HL-60/S4 (cell line): ENCODE data around the gene IGF2BP1.
"Not testable (repeated sequence)": the region's sequence is repeated elsewhere in the genome, so short reads cannot be mapped to it uniquely, and the experiment has no call there.

ENCODE experiments used
- in situ Hi-C: fragments of 300-500 bp; cut with MboI; formaldehyde crosslinking; loops from 2 replicates; pipeline ENCODE4 v1.14.3; 2022; ENCODE audit warnings: low sequenced_read_pairs

IGF2BP1 gene

DNA sequence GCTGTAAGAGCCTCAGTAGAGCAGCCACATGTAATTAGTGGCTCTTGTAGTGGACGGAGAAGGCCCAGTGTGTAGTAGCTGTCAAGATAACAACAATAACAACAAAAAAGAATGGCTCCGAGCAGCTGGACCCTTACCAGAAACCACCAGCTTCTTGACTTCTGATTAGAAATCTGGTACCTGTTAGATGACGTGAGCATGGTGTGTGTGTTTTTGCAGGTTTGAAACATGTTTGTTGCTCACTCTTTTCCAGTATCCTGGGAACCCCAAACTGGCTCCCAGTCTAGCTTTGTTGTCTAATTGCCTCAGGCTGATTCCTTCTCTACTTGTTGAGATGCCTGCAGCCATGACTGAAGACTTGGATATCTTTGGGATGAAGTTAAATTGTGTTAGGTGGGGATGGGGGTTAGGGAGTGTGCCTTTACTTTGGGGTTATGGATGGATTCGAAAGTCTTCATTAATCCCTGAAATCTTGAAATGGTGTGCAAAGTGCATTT is 21.0 kb downstream of the IGF2BP1 start:
- in situ Hi-C loops, result no loop called here

DNA sequence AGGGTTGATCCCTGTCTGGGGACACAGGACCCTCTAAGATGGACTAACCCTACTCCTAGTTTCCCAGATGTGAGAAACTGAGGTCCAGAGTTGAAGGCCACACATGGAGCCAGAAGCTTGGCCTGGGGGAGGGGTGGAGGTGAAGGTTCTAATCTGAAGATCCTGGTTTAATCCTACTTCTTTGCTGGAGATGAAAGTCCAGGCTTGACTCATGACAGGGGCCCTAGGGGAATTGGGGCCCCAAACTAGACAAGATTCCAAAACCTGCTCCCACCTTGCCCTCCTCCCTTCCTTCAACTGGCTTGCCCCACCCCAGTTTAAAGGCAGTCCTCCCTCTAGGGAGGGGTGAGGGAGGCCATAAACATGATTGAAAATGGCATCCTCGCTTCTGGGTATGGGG is 21.6 kb downstream of the IGF2BP1 start:
- in situ Hi-C loops, result no loop called here

DNA sequence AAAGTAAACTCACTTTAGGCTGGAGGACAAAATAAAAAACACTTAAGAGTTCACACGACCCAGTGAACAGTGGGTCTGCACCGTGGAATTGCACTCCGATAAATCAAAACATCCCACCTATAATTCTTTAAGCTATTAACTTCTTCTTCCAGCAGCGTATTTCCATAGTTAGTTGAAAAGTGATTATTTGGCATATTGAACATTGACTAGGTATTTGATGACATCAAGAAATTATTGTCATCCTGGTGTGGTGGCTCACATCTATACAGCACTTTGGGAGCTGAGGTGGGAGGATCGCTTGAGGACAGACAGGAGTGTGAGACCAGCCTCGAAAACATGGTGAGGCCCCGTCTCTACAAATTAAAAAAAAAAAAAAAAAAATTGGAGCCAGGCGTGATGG is 23.4 kb downstream of the IGF2BP1 start:
- in situ Hi-C loops, result no loop called here

DNA sequence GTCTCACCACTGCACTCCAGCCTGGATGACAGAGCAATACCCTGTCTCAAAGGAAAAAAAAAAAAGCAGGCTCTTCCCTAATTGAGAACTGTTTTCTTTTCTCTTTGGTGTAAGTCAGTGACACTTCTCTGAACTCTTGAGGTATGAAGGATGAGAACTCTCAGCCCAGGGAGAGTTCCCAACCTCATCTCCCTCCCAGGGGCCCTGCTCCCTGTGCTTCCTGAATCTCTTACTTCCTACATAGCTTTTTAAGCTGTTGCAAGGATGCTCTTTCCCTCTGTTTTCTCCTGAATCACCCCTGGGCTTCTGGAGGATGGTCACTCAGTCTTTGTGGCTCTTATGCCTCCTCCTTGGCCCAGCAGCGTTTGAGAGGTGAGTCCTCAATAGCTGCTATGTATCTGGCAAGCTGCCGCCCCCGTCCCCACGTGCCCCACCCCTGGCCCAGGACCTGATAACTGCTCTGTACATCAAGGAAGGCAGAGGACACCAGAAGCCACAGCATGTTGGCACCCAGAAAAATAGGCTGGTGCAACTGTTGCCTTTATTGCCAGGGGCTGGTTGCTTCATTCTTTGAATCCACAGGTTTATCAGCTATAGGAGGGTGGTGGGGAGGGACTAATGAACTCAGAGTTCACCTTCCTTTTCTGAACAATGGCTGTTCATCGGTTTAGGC is 24.0 kb downstream of the IGF2BP1 start:
- in situ Hi-C loops, result no loop called here

DNA sequence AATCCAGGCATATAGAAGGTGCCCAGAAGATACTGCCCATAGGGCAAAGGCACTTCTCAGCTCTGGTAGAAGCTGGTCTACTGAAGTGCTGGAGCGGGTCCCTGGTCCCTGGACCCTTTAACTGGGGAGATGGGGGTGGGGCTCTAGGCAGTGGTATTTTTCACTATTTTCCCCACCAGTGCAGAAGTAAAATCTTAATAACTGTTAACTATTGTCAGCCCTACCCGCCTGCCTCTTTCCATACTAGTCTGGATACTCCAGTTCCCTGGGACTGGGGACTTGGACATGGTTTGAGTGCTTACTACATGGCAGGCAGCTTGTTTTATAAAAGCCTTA is 24.6 kb downstream of the IGF2BP1 start:
- in situ Hi-C loops, result no loop called here

DNA sequence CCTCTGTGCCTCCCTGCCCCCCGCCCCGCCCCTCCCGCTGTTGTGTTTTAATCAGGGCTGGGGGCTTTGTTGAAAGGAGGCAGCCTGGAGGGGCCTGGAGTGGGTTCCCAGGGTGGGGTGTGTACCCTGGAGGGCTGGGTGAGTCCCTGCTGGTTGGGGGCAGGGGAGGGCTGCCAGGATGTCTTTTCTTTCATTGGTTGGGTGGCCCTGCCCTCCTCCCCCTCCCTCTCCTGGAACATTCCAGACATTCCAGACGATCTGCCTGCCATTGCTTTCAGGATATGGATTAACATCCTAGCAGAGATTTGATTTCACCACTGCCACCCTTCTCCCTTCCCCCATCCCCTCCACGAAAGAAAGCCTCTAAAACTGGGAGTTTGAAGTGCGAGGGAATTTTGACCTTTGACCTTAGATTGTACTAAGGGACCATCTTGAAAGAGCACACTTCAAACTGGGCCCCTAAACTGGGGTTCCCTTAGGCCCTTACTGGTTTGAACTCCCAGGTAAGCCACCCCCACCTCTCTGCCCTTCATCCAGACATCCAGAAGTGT is 25.3 kb downstream of the IGF2BP1 start:
- in situ Hi-C loops, result no loop called here

DNA sequence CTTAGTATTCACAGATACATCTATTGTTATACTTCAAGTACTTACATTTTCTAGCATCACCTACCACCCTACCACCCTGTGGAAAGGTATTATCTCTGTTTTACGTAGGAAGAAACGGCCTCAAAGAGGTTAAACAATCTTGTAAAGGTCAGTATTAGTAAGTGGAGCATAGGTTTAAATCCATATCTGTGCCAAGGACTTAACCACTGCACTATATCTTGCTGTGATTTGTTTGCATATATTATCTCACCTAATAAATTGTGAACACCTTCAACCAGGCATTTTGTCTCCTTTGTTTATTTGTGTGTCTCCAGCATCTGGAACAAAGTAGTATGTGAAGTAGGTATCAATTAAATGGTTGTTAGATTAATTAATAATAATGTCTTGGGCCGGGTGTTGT is 27.3 kb downstream of the IGF2BP1 start:
- in situ Hi-C loops, result no loop called here

DNA sequence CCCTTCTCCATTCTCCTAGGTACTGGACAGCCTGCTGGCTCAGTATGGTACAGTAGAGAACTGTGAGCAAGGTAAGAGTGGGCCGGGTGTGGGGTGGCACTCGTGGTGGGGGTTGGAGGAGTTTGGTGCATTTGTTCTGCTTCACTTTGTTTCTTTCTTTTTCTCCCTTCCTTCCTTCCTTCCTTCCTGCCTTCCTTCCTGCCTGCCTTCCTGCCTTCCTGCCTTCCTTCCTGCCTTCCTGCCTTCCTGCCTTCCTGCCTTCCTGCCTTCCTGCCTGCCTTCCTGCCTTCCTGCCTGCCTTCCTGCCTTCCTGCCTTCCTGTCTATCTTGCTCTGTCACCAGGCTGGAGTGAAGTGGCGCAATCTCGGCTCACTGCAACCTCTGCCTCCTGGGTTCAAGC is 29.3 kb downstream of the IGF2BP1 start:
- in situ Hi-C loops, result not testable (repeated sequence)

DNA sequence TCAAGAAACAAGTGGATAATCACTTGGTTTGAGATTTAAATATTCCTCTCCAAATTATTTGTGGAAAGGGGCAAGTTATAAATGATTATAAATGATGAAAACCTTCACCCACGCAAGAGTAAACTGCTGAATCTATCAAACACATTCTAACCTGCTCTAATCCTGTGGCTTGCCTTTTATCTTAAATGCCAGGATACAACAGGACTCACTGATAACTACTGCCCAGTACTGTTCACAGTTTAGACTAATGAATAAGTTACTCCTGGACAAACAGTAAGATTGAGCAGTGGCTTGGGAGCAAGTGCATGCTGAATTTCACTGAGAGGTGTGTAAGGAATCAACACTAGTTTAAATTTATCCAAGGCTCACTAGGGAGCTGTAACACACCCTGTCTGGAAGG is 31.1 kb downstream of the IGF2BP1 start:
- in situ Hi-C loops, result no loop called here

DNA sequence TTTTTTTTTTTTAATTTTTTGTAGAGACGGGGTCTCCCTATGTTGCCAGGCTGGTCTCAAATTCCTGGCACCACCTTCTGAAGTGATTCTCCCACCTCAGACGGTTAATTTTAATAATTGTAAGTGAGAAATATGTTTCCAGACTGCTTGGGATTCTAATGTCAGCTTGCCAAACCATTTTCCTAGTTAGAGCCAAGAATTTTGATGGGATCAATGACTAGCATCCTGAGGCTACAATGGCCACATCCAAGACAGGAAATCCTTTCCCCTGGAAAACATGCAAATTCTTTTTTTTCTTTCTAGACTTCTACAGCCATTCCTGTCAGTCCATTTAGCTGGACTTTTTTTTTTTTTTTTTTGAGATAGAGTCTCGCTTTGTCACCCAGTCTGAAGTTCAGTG is 32.6 kb downstream of the IGF2BP1 start:
- in situ Hi-C loops, result loop anchor here (10.0 kb wide), 1 partner anchor 75 kb away; no protein-coding TSS in a partner anchor

DNA sequence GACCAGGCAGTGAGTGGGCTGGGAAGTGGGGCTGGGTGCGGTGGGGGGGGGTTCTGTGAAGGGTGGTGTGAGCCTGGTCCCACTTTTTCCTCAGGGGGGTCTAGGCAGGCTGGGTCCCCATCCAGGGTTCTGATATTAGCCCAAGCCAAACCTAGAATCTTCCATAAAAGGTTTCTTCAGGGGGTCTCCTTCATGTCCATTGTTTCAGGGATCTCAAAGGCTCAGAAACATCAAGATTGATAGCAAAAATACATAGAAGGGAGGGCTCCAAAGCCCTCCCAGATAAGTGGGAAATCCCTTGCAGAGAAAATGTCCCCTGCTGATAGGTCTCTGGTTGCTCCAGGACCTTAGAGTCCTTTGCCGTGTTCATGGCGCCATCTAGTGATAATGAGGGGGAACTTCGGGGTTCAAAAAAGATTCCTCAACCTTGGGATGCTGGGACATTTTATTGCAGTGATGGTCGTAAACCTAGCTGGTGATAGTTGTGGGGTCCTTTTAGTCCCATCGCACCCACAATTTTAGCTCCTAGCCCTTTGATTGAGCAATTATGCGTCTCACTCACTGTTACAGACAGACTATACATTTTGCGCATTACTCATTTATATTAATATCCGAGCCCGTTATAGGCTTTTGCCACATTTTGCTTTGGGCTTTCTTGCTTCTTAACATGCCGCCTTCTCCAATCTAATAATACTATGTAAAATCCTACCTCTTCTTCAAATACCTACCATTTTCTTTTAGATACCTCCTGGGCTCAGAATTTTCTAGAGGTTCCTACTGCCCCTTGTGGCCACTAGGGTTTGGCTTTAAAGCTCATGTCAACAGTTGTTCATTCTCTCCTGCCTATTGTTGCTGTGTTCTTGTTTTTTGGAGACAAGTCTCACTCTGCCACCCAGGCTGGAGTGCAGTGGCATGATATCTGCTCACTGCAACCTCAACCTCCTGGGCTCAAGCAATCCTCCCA is 35.1 kb downstream of the IGF2BP1 start:
- in situ Hi-C loops, result loop anchor here (10.0 kb wide), 1 partner anchor 77 kb away; no protein-coding TSS in a partner anchor

DNA sequence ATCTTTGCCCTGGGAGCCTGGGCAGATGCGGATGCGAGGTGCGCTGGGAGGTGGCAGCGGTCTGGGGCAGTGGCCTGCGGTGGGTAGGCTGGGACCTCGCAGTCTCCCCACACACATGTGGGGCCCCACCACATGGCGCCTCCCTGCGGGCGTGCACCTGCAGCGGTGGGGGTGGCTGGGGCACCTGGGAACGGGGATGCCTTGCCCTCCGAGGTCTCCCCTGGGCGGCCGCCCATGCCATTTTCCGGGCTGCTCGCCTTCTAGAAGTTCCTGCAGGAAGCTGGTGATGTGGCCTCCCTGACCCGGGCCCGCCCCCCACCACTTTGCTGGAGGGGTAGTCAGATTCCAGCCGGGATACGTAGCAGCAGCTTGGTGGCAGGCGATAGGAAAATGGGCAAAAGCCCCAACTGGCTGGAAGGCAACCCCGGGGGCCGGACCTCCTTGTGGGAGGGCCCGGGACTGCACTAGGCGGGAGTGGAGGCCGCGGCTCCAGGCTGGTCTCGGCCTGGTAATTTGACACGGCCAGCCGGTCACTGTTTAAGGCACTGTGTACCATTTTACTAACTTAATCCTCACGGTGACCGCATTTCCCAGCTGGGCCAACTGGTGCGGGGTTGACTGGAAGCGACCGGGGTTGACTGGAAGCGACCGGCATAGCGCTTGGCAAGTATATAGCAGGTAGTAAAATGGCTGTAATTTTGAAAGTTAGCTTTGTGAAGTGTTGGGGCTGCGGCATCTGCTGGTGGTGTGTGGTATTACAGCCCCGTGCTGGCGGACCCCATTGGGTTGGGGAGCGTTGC is 38.5 kb downstream of the IGF2BP1 start:
- in situ Hi-C loops, result loop anchor here (10.0 kb wide), 1 partner anchor 81 kb away; no protein-coding TSS in a partner anchor

DNA sequence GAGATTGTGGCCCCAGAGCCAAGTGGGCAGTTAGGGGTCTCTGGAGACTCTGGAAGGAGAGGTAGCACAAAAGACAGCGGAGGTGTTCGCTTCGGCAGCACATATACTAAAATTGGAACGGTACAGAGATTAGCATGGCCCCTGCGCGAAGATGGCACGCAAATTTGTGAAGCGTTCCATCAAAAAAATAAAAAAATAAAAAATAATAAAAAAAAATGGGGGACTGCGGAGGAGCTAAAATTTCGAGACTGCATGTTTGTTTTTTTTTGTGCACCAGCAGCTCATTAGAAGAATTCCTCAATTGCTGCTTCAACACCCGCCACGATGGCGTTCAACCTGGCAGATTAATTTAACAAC is 39.1 kb downstream of the IGF2BP1 start:
- in situ Hi-C loops, result loop anchor here (10.0 kb wide), 1 partner anchor 81 kb away; no protein-coding TSS in a partner anchor

DNA sequence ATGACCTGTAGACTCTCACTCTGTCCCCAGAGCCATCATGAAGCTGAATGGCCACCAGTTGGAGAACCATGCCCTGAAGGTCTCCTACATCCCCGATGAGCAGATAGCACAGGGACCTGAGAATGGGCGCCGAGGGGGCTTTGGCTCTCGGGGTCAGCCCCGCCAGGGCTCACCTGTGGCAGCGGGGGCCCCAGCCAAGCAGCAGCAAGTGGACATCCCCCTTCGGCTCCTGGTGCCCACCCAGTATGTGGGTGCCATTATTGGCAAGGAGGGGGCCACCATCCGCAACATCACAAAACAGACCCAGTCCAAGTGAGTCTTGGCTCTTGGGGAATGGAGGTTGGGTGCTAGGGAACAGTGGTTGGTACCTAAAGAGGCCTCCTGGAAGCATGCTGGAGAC is 41.0 kb downstream of the IGF2BP1 start:
- in situ Hi-C loops, result loop anchor here (10.0 kb wide), 1 partner anchor 83 kb away; no protein-coding TSS in a partner anchor

DNA sequence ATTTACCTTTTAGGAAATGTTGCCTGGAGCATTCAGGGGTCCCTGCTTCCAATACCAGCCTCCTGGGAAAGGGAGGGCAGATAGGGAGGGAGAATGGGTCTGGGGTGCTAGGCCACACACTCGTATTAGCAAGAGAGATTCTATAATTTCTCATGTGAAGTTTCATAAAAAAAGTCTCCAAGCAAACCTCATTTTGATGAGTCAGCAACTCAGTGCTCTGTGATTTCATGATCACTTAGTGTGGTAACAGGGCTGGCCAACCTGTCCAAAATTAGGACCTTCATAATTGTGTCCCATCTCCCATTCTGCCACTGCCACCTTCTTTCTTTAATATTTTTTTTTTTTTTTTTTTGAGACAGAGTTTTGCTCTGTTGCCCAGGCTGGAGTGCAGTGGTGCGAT is 41.4 kb downstream of the IGF2BP1 start:
- in situ Hi-C loops, result loop anchor here (10.0 kb wide), 1 partner anchor 84 kb away; no protein-coding TSS in a partner anchor

DNA sequence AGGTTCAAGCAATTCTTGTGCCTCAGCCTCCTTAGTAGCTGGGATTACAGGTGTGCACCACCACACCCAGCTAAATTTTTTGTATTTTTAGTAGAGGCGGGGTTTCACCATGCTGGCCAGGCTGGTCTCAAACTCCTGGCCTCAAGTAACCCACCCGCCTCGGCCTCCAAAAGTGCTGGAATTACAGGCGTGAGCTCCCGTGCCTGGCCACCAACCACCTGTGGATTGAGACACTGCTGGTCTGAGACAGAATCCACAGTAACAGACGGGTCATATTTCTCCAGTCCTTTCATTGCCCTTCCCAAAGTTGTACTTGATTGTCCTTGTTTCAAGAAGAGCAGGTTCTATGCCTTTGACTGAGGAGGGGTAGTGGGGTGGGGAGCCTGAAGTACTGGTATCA is 42.3 kb downstream of the IGF2BP1 start:
- in situ Hi-C loops, result loop anchor here (10.0 kb wide), 1 partner anchor 85 kb away; no protein-coding TSS in a partner anchor

DNA sequence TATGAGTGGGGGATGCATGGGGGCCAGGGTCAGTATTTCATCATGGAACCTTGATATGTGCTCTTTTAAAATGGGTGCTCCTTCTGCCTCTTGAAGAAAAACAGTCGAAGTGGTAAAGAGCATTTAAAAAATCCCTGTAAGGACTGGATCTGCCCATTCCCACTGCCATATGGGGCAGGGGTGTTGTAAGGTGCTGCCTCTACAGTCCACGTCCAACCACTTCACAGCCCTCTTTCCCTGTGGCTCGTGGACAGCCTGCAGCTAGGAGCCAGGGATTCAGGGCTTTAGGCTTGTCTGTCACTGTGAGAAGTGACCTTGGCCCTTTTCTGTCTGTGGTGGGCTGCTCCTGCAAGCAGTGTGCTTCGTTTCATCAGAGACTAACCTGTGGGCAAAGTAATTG is 44.3 kb downstream of the IGF2BP1 start:
- in situ Hi-C loops, result no loop called here

DNA sequence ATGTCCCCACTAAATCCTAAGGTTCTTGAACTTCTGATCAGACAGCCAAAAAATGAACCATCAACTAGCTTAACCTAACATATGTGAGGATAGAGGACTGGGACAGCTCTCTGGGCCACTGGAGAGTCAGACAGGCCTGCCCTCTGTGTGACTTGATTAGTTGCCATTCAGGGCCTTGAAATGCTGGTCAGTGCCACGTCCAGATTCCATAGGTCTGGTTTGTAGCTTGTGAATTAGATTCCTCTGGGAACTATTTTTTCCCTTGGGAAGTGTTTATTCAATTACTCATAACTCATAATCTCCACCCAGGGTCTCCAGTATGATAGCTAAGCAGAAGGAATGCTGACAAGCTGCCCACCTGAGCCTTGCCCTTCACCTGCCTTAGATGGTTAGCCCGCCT is 48.2 kb downstream of the IGF2BP1 start:
- in situ Hi-C loops, result no loop called here

DNA sequence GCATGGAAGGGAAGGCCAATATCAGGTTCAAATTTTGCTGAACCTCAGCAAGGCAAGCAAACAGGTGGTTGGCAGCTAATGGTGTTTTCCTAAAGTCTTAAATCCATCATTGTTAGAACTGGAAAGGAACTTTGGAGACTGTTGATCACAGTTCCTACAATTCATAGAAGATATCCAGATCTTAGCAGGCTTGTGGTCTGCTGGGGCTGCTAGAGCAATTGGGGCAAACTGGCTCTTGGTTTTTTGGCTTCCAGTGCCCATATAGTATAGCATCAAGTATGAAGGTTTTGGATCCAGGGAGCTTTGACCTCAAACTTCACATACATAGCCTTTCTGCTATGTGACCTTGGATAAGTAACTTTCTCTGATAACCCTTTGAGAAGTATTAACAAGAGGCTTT is 49.7 kb downstream of the IGF2BP1 start:
- in situ Hi-C loops, result no loop called here

DNA sequence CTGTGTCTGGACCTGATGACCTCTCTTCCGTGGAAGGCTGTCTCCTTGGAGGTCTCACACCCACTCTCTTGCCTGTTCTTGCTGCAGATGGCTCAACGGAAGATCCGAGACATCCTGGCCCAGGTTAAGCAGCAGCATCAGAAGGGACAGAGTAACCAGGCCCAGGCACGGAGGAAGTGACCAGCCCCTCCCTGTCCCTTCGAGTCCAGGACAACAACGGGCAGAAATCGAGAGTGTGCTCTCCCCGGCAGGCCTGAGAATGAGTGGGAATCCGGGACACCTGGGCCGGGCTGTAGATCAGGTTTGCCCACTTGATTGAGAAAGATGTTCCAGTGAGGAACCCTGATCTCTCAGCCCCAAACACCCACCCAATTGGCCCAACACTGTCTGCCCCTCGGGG is 52.1 kb downstream of the IGF2BP1 start:
- in situ Hi-C loops, result no loop called here

DNA sequence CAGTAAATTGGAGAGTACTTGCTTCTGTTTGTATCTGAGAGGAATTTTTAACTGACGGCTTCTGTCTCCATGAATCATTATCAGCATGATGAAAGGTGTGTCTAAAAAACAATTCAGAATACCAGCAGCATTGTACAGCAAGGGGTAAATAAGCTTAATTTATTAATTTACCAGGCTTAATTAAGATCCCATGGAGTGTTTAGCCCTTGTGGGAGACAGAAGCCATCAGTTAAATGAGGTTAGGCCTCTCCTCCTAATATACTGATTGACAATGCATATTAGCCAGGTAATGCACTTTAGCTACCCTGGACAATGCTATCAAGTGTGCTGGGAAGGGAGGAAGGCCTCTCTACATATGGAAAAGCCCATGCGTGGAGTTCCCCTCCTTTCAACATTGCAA is 53.4 kb downstream of the IGF2BP1 start:
- in situ Hi-C loops, result no loop called here
